H1 (cell line): Measurements from ENCODE around the gene CDADC1. TPM values are rescaled to one million over a fixed set of nuclear protein-coding genes. Genes with fewer than 3 reads are reported as not detected.
A peak's percentile ranks its signal among the peaks of the same experiment; 100 is the strongest.

Experiments used
- BCL11A ChIP-seq, 2 experiments: IDR thresholded peaks; one replicate each; pipeline ENCODE4 v1.6.1; 2011; ENCODE audit warnings: low read depth in 2 of 2, low read length in 2 of 2, mild to moderate bottlenecking in 2 of 2
- BRCA1 ChIP-seq: IDR thresholded peaks from 2 replicates; pipeline ENCODE4 v1.6.1; 2012; ENCODE audit warnings: low read depth, low read length, improper control_type of control experiment
- CBX8 ChIP-seq: fragments of 300-800, 300-1000 bp; sonication (generic); IDR thresholded peaks from 2 replicates; pipeline ENCODE4 v1.7.1; 2016; ENCODE audit warnings: low read depth, low read length, borderline replicate concordance
- CHD1 ChIP-seq: IDR thresholded peaks from 2 replicates; pipeline ENCODE4 v1.6.1; 2012; ENCODE audit warnings: low read depth, low read length, improper control_type of control experiment
- CHD2 ChIP-seq: IDR thresholded peaks from 2 replicates; pipeline ENCODE4 v1.6.1; 2012; ENCODE audit warnings: low read length, improper control_type of control experiment
- CTBP2 ChIP-seq: IDR thresholded peaks from 2 replicates; pipeline ENCODE4 v1.7.0; 2011; ENCODE audit warnings: borderline replicate concordance, mild to moderate bottlenecking, moderate library complexity, mixed read lengths, low read length; ENCODE audit not compliant: insufficient read depth, insufficient read length
- HDAC2 ChIP-seq, 2 experiments: fragments of 300-600 bp in 1 of 2; sonication (generic) in 1 of 2; IDR thresholded peaks; 2 replicates each; pipeline ENCODE4 v1.6.1; 2011 to 2012; ENCODE audit warnings: low read depth in 2 of 2, low read length in 2 of 2, mild to moderate bottlenecking in 2 of 2, moderate library complexity in 2 of 2, borderline replicate concordance in 1 of 2, inconsistent platforms in 1 of 2
- JUN ChIP-seq: IDR thresholded peaks from 2 replicates; pipeline ENCODE4 v1.6.1; 2011; ENCODE audit warnings: low read depth, mild to moderate bottlenecking, improper control_type of control experiment, low read length
- JUND ChIP-seq: IDR thresholded peaks from 2 replicates; pipeline ENCODE4 v1.6.1; 2011; ENCODE audit warnings: mild to moderate bottlenecking, improper control_type of control experiment, low read length
- KDM5A ChIP-seq: fragments of 200-600 bp; IDR thresholded peaks from 2 replicates; pipeline ENCODE4 v1.7.1; 2012; ENCODE audit warnings: mild to moderate bottlenecking, low read length, inconsistent platforms, mixed read lengths
- NANOG ChIP-seq: IDR thresholded peaks from 2 replicates; pipeline ENCODE4 v1.6.1; 2011; ENCODE audit warnings: low read length, low read depth, mild to moderate bottlenecking, inconsistent platforms; ENCODE audit not compliant: insufficient read depth, poor library complexity, severe bottlenecking
- RBBP5 ChIP-seq: IDR thresholded peaks from 2 replicates; pipeline ENCODE4 v1.7.1; 2012; ENCODE audit warnings: low read depth, mild to moderate bottlenecking, inconsistent platforms, low read length, moderate library complexity, borderline replicate concordance
- RFX5 ChIP-seq: IDR thresholded peaks from 2 replicates; pipeline ENCODE4 v1.6.1; 2011; ENCODE audit warnings: low read depth, low read length, improper control_type of control experiment, borderline replicate concordance
- SIRT6 ChIP-seq: IDR thresholded peaks from one replicate; pipeline ENCODE4 v1.7.1; 2012; ENCODE audit warnings: low read length, inconsistent platforms
- SRF ChIP-seq: IDR thresholded peaks from 2 replicates; pipeline ENCODE4 v1.6.1; 2011; ENCODE audit warnings: mild to moderate bottlenecking, low read depth, low read length, moderate library complexity
- SUZ12 ChIP-seq: fragments of 200-600 bp; sonication (generic); IDR thresholded peaks from 2 replicates; pipeline ENCODE4 v1.6.1; 2012; ENCODE audit warnings: mild to moderate bottlenecking, inconsistent platforms, low read length, moderate library complexity, mixed read lengths
- polyA plus RNA-seq, 7 experiments: library from polyadenylated mRNA; depleted of rRNA in 3 of 7; stranded (reverse) in 5 of 7; unstranded in 2 of 7; fragments of >200 nt in 5 of 7; fragments of 200-250 nt in 2 of 7; gene quantifications; 1 replicate in 5 of 7; 2 replicates in 1 of 7; 4 replicates in 1 of 7; pipeline versions ENCODE4 v1.2.1 to v1.2.3, GENCODE V29; 2011 to 2013; ENCODE audit warnings: missing spikeins in 2 of 7, mixed read lengths in 2 of 7
- total RNA-seq: library from RNA; stranded (reverse); fragmentation: NEBNext Ultra II Directional; extraction: Animal tissue kit (Norgen Biotek cat#: 25700); gene quantifications from 2 replicates; pipeline ENCODE4 v1.2.1, GENCODE V29; 2021

CDADC1 gene
- total and polyA plus RNA-seq, 2 of the 8 experiments (the other 6 are each of a cell fraction or from before 2014, with no cell fraction given): 0.98 to 2.7 TPM

GRCh38 chr13:49220036-49220855 is 27.5 kb upstream of the CDADC1 start, which contains the start of gene MLNR (continued):
- TF ChIP-seq KDM5A (no peak), CBX8 (no peak), NANOG (no peak), RBBP5 (peak; percentile 83), JUND (no peak), BRCA1 (no peak), CTBP2 (peak; percentile 85), BCL11A (IDR thresholded peaks at IDR 0.05; ENCODE audit: low read depth in 2 of 2, low read length in 2 of 2) (no peak), SRF (no peak), RFX5 (no peak), CHD1 (no peak), JUN (no peak), HDAC2 (IDR thresholded peaks at IDR 0.05; ENCODE audit: borderline replicate concordance in 1 of 2, low read depth in 2 of 2, low read length in 2 of 2) (peak in 1 of 2 experiments; percentile 67; a peak in 1 of 4 replicates), SUZ12 (peak; percentile 97; the same call in 1 of the 2 replicates), CHD2 (no peak), SIRT6 (no peak)
